Left cardiac atrium (tissue), 4 donors: ENCODE measurements around the gene C6orf163. TPM values are rescaled to one million over a fixed set of nuclear protein-coding genes. Genes with fewer than 3 reads are reported as not detected.

Experiments used
- ATAC-seq, 2 donors: fragments of 200-7000 bp; cut with Tn5 transposase; one replicate each; pipeline ENCODE4 v1.9.1; 2020; ENCODE audit warnings: mild to moderate bottlenecking in 2 of 2, moderate library complexity in 2 of 2
- DNase-seq: peaks from one replicate; pipeline ENCODE4 v3.0.0-alpha.2; 2020
- intact Hi-C, 2 donors: fragments of 100-400 bp; cut with DNase I; formaldehyde crosslinking; loops; one replicate each; pipeline versions ENCODE4 v1.14.1 to v1.15.1; 2022 to 2023
- total RNA-seq, 2 donors: library from RNA; stranded (reverse); fragmentation: NEBNext Ultra II Directional; extraction: Animal tissue kit (Norgen Biotek cat#: 25700); gene quantifications; one replicate each; pipeline ENCODE4 v1.2.1, GENCODE V29; 2021
- donor health status: DM: no; HTN: yes; CAD: no.
- donor health status: DM: no; HTN: yes; CAD: no; lungs with severe emphysema.
- donor health status: DM: yes; HTN: yes; CAD: no.
- donor health status: Dilated cardiomyopathy.

Gene C6orf163
- total RNA-seq, 2 donors from 2014 or later: 2.3 to 2.4 TPM

- intact Hi-C loops: no loop called here
- DNase-seq (no peak), ATAC-seq (no peak)
Observed at GRCh38 chr6:87401832-87402231, 57.2 kb downstream of the C6orf163 start.

GRCh38 chr6:87407561-87407900 is 62.9 kb downstream of the C6orf163 start:
- intact Hi-C loops: loop anchor here in 1 of 2 donors (1.0 kb wide), 1 partner anchor 66 kb away; no protein-coding TSS in a partner anchor
- ATAC-seq (peak; percentile 31 to 76), DNase-seq (no peak)

- intact Hi-C loops: loop anchor here in 1 of 2 donors (1.0 kb wide), 1 partner anchor 65 kb away; no protein-coding TSS in a partner anchor
- peak; percentile 89 for DNase-seq
- ATAC-seq: peak; percentile 97
Observed at GRCh38 chr6:87407901-87408720, 63.5 kb downstream of the C6orf163 start, which contains the start of gene CFAP206. CFAP206 (plus strand) TSS chr6:87407972; CDS start chr6:87409840, 1,868 bp downstream.

- intact Hi-C loops: no loop called here
- ATAC-seq (no peak), DNase-seq (no peak)
Observed at GRCh38 chr6:87408721-87409155, 64.1 kb downstream of the C6orf163 start.

Other genes with a start within 250 kb of the C6orf163 start
- gene CGA, start 249.7 kb upstream of the C6orf163 start, total RNA-seq: 1 to 10 TPM; 1.2 to 5.6 TPM
- gene ZNF292, start 189.2 kb upstream of the C6orf163 start, total RNA-seq: 10 to 100 TPM; 37.1 to 39.1 TPM
- 10 to 100 TPM; 13.2 to 14.6 TPM for gene SMIM8, start 22.2 kb upstream of the C6orf163 start, total RNA-seq
- not detected for gene GJB7, start 15.5 kb upstream of the C6orf163 start, total RNA-seq
- under 1 TPM; 0.18 to 0.42 TPM for gene CFAP206, start 63.2 kb downstream of the C6orf163 start, total RNA-seq
- gene SLC35A1, start 128.2 kb downstream of the C6orf163 start, total RNA-seq: 10 to 100 TPM; 11.5 to 12.6 TPM
- gene RARS2, start 245.2 kb downstream of the C6orf163 start, total RNA-seq: 10 to 100 TPM; 19.0 to 27.9 TPM
- 10 to 100 TPM; 18.5 to 21.2 TPM for gene ORC3, start 245.3 kb downstream of the C6orf163 start, total RNA-seq